Neural progenitor cell (in vitro differentiated cells): ENCODE measurements around the gene SLC5A8.

Source experiments
- EZH2 ChIP-seq: fragments of 200-600 bp; sonication (generic); IDR thresholded peaks from 2 replicates; pipeline ENCODE4 v1.6.1; 2017; ENCODE audit warnings: antibody characterized with exemption, mild to moderate bottlenecking, moderate library complexity
- TF ChIP-seq, protein P1 (sequence below): fragments of 200-600 bp; sonication (generic); IDR thresholded peaks from 2 replicates; pipeline ENCODE4 v1.5.1; 2017; ENCODE audit warnings: antibody characterized with exemption, mild to moderate bottlenecking

DNA sequence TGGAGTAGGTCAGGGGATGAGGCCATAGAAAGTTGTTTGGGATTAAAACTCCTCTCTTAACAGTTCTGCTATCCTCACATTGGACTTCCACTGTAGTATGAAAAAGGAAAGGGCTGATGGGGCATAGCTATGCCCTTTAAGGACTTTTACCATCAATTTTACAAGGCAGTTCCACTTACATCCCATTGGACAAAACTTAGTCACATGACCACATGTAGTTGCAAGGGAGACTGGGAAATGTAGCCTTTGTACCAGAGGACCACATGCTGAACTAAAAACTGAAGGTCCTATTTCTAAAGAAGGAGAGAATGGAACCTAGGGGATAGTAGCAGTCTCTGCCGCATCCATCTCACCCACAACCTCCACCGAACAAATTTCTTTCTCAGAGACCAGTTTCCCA is 6.8 kb upstream of the SLC5A8 start:
- TF ChIP-seq, protein P1, sequence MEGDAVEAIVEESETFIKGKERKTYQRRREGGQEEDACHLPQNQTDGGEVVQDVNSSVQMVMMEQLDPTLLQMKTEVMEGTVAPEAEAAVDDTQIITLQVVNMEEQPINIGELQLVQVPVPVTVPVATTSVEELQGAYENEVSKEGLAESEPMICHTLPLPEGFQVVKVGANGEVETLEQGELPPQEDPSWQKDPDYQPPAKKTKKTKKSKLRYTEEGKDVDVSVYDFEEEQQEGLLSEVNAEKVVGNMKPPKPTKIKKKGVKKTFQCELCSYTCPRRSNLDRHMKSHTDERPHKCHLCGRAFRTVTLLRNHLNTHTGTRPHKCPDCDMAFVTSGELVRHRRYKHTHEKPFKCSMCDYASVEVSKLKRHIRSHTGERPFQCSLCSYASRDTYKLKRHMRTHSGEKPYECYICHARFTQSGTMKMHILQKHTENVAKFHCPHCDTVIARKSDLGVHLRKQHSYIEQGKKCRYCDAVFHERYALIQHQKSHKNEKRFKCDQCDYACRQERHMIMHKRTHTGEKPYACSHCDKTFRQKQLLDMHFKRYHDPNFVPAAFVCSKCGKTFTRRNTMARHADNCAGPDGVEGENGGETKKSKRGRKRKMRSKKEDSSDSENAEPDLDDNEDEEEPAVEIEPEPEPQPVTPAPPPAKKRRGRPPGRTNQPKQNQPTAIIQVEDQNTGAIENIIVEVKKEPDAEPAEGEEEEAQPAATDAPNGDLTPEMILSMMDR = no peak
- no peak for TF ChIP-seq EZH2
